Activated CD4-positive, alpha-beta memory T cell treated with anti-CD3 and anti-CD28 coated beads, Interleukin-2, amount 10 ng/mL, durations not matched to agents 7 days and 5 days (primary cell): ENCODE measurements around the gene AGAP1. TPM values are rescaled to one million over a fixed set of nuclear protein-coding genes. Genes with fewer than 3 reads are reported as not detected.

ENCODE experiments used
- CTCF ChIA-PET: fragments of 350-600 bp; sonication (Branson Sonifier 250); formaldehyde crosslinking; loops from one replicate; lab custom pipeline; 2021; ENCODE audit warnings: antibody characterized with exemption, inconsistent platforms; lab: Charles Lee
- POLR2A ChIA-PET: fragments of 350-600 bp; sonication (Branson Sonifier 250); formaldehyde crosslinking; loops from one replicate; lab custom pipeline; 2021; ENCODE audit warnings: antibody characterized with exemption; lab: Charles Lee
- DNase-seq: peaks from one replicate; pipeline ENCODE4 v3.0.0-alpha.2; 2020
- H3K27ac Mint-ChIP-seq: one replicate; pipeline ENCODE4 v1.8.0; 2021; ENCODE audit warnings: mild to moderate bottlenecking, mixed read lengths
- H3K27me3 Mint-ChIP-seq: one replicate; pipeline ENCODE4 v1.8.0; 2021; ENCODE audit warnings: mixed read lengths
- H3K36me3 Mint-ChIP-seq: one replicate; pipeline ENCODE4 v1.8.0; 2021; ENCODE audit warnings: low read depth, mixed read lengths
- H3K4me1 Mint-ChIP-seq: one replicate; pipeline ENCODE4 v1.8.0; 2021; ENCODE audit warnings: mixed read lengths
- H3K4me3 Mint-ChIP-seq: one replicate; pipeline ENCODE4 v1.8.0; 2021; ENCODE audit warnings: mild to moderate bottlenecking, mixed read lengths
- H3K9me3 Mint-ChIP-seq: one replicate; pipeline ENCODE4 v1.8.0; 2021; ENCODE audit warnings: mixed read lengths
- total RNA-seq, 2 experiments: library from RNA; stranded (reverse); gene quantifications; one replicate each; pipeline ENCODE4 v1.2.3, GENCODE V29; 2021

The AGAP1 gene
- total RNA-seq, 2 experiments from 2014 or later, result 1.1 to 1.2 TPM

DNA sequence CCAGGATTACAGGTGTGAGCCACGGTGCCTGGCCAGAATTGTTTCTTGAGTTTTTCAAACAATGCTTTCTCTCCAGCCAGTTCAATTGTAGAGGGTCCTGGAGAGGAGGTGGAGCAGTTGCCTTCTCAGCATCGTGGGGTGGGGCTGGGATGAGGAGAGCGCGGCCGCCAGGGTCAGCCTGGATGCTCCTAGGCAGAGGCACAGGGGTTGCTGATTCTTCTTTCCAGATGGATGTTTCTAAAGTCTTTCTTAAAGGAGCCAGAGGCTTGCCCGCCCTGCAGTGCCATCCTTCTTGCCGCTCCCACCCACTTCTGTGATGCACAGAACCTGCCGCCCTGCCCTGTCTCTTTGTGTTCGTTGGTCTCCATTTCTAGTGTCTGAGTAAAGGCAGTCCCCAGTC, 61.1 kb downstream of the AGAP1 start:
- Mint-ChIP-seq H3K27me3 (peaks cover 12% of the 10 kb centered on the region), H3K27ac (no peak overlapping the region), H3K36me3 (no peaks in the 10 kb centered on the region), H3K4me3 (no peak overlapping the region), H3K4me1 (no peaks in the 10 kb centered on the region), H3K9me3 (no peaks in the 10 kb centered on the region)
- no peak for DNase-seq
- CTCF ChIA-PET, result no interaction called here
- POLR2A ChIA-PET, result no interaction called here

DNA sequence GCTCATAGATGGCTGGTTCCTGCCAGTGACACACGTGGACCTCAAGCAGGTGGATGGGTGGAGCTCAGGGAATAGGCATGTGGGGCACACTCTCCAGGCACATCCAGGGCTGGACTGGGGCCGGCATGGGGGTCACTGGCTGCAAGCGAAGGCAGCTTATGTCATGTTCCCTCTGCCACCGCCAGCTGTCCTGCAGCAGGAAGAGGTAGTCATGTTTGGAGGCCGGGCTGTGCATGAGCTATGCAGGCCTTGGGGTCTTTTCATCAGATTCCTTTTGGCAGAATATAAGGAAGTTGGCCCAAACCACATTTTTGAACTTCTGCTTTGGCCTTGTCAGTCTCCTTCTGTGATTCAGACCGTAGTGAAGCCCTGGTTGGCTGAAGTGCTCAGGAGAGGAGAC, 61.5 kb downstream of the AGAP1 start:
- Mint-ChIP-seq H3K4me1 (no peaks in the 10 kb centered on the region), H3K27ac (no peak overlapping the region), H3K4me3 (no peak overlapping the region), H3K27me3 (peaks cover 14% of the 10 kb centered on the region), H3K36me3 (no peaks in the 10 kb centered on the region), H3K9me3 (no peaks in the 10 kb centered on the region)
- no peak for DNase-seq
- ChIA-PET CTCF (no interaction called here), POLR2A (no interaction called here)

DNA sequence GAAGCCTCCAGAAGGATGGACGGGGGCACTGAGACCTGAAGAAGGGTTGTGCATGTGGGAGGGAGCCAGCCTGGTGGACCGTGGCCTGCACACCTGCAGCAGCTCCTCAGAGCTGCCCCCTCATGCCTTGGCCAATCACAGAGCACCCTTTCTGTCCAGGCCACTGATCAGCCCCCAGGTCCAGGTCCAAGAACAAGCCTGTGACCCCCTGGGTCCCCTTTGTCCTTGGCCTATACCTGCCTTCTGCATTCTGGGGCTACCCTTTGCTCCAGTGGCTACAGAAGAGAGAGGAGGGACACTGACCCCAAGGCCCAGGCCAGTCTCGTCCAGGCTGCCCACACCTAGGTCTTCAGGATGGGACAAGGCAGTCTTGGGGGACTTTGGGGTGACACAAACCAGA, 62.2 kb downstream of the AGAP1 start:
- POLR2A ChIA-PET, result no interaction called here
- CTCF ChIA-PET, result no interaction called here
- Mint-ChIP-seq H3K4me3 (no peak overlapping the region), H3K4me1 (no peaks in the 10 kb centered on the region), H3K27ac (no peak overlapping the region), H3K9me3 (no peaks in the 10 kb centered on the region), H3K27me3 (peaks cover 15% of the 10 kb centered on the region), H3K36me3 (no peaks in the 10 kb centered on the region)
- DNase-seq, result no peak

DNA sequence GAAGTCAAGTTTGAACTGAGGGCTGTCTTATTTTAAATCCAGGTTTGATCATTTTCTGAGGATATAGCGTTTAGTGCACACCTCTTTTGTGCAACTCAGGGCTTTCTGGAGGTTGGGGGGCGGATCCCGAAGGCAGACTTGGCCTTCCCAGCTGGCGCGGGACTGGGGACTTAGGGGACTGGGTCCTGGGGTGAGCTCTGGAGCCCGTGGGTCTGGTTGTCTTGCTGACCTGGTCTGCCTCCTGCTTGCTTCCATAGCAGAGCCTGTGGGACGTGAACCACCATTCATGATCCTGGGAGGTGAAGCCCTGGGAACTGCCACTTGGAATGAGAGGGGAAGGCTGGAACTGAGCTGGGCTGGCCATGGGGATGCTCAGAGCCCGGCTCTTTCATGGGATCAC, 63.1 kb downstream of the AGAP1 start:
- Mint-ChIP-seq H3K4me1 (no peaks in the 10 kb centered on the region), H3K27ac (no peak overlapping the region), H3K4me3 (no peak overlapping the region), H3K36me3 (no peaks in the 10 kb centered on the region), H3K9me3 (no peaks in the 10 kb centered on the region), H3K27me3 (peaks cover 13% of the 10 kb centered on the region)
- DNase-seq, result no peak
- POLR2A ChIA-PET, result no interaction called here
- CTCF ChIA-PET, result no interaction called here

DNA sequence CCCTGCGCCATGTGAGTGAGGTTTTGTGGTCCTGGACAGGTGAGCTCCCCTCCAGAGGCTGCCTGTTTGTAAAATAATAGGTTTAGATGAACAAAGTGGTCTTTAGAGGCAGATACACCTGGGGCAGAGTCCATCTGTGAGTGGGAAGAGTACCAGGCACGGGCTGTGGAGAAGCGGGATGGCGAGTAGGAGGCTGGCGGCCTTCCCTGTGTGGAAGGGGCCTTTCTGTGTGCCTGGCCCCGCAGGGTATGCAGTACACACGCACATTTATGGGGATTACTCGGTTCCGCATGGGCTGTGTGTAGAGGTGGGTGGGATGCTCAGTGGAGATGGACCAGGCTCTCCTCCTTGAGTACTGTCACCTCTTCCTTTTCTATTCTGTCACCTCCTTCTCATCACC, 64.1 kb downstream of the AGAP1 start:
- POLR2A ChIA-PET, result no interaction called here
- H3K27me3 Mint-ChIP-seq, result peaks cover 7% of the 10 kb centered on the region
- CTCF ChIA-PET, result no interaction called here
- no peak for DNase-seq
- H3K4me3 Mint-ChIP-seq, result no peak overlapping the region
- H3K9me3 Mint-ChIP-seq, result no peaks in the 10 kb centered on the region
- no peaks in the 10 kb centered on the region for H3K36me3 Mint-ChIP-seq
- H3K4me1 Mint-ChIP-seq, result no peaks in the 10 kb centered on the region
- H3K27ac Mint-ChIP-seq, result no peak overlapping the region

DNA sequence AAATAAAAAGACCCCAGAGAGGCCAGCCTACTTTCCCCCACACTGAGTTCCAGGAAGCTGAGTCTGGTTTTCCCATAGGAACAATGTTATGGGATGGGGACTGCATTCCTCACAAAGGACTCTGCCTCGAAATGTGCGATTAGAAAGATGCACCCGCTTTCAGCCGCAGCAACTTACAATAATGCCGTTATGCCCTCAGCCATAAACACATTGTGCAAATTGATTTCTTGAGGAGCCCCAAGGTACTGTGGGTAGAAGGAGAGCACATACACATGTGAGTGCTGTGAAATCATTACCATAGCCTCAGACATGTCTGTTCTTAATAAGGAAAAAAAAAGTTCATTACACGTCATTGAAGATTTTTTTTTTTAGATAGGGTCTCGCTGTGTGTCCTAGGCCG, 64.7 kb downstream of the AGAP1 start:
- no peak for DNase-seq
- Mint-ChIP-seq H3K27me3 (peaks cover 7% of the 10 kb centered on the region), H3K36me3 (no peaks in the 10 kb centered on the region), H3K9me3 (no peaks in the 10 kb centered on the region), H3K4me3 (no peak overlapping the region), H3K27ac (no peak overlapping the region), H3K4me1 (no peaks in the 10 kb centered on the region)
- CTCF ChIA-PET, result no interaction called here
- POLR2A ChIA-PET, result no interaction called here

DNA sequence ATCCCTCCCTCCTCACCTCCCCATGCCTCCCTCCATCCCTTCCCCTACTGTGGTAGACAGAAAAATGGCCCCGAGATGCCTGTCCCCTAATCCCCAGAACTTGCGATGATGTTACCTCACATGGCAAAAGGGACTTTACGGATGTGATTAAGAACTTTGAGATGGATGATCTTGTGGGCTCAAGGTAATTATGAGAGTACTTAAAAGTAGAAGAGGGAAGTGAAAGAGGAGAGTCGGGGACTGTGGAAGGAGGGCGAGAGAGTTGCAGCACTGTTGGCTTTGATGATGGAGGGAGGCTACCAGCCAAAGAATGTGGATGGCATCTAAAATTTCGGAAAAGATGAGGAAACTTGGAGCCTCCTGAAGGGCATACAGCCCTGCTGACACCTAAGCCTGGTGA, 66.5 kb downstream of the AGAP1 start:
- no peak overlapping the region for H3K4me3 Mint-ChIP-seq
- H3K27ac Mint-ChIP-seq, result no peak overlapping the region
- ChIA-PET CTCF (no interaction called here), POLR2A (no interaction called here)
- H3K36me3 Mint-ChIP-seq, result no peaks in the 10 kb centered on the region
- no peak for DNase-seq
- H3K4me1 Mint-ChIP-seq, result no peaks in the 10 kb centered on the region
- no peaks in the 10 kb centered on the region for H3K9me3 Mint-ChIP-seq
- H3K27me3 Mint-ChIP-seq, result peaks cover 7% of the 10 kb centered on the region

DNA sequence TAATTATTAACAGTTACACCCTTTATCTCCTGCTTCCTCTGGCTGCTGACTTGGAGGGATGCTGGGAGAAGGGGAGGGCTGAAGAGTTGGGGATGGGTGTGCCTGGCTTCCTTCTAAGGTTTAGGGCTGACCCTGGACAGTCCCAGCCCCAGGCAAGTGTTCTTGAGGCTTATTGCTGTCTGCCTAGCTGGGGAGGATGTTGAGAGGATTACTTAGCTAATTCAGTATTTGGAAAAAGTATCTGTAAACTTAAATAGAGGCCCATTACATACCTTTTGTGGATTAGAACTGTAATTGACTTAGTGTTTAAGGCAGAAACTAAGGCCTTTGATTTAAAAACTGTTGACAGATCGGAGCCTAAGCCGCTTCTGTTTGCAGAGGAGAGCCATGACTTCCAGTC, 67.6 kb downstream of the AGAP1 start:
- no peak for DNase-seq
- Mint-ChIP-seq H3K4me3 (no peak overlapping the region), H3K9me3 (no peaks in the 10 kb centered on the region), H3K36me3 (no peaks in the 10 kb centered on the region), H3K27me3 (peaks cover 5% of the 10 kb centered on the region), H3K27ac (no peak overlapping the region), H3K4me1 (peaks cover under 1% of the 10 kb centered on the region)
- CTCF ChIA-PET, result no interaction called here
- POLR2A ChIA-PET, result no interaction called here

DNA sequence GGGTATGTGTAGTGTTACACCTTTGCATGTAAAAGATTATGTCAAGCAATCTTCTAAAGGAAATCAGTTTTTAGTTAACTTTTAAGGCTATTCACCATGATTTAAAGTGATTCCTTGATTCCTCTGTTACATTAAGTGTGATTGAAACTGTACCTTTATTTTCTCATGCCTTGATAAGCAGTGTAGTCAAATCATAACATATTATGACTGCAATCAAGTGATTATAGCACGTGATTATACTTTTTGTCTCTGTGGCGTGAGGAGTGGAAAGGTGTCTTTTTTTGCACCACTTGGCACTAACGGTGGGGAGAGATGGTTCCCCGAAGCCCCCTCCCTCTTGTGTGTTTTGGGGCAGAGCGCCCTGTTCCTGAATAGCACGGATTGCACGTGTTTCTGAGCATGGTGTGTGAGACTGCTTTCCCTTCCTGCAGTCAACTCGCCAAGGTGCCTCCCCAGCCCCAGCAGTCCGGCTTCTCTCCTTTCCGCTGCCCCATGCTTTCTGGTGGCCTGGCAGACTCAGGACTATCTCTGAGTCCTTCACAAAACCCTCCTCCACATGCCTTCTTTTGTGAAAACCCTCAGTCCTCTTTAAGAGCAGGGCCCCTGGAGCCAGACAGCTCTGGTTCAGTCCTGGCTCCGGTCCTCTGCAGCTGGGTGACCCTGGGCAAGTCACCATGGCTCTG, 68.4 kb downstream of the AGAP1 start:
- no peak for DNase-seq
- POLR2A ChIA-PET, result no interaction called here
- H3K4me3 Mint-ChIP-seq, result no peak overlapping the region
- no peaks in the 10 kb centered on the region for H3K36me3 Mint-ChIP-seq
- no peaks in the 10 kb centered on the region for H3K9me3 Mint-ChIP-seq
- H3K4me1 Mint-ChIP-seq, result peaks cover 2% of the 10 kb centered on the region
- CTCF ChIA-PET, result no interaction called here
- H3K27ac Mint-ChIP-seq, result no peak overlapping the region
- peaks cover 5% of the 10 kb centered on the region for H3K27me3 Mint-ChIP-seq

DNA sequence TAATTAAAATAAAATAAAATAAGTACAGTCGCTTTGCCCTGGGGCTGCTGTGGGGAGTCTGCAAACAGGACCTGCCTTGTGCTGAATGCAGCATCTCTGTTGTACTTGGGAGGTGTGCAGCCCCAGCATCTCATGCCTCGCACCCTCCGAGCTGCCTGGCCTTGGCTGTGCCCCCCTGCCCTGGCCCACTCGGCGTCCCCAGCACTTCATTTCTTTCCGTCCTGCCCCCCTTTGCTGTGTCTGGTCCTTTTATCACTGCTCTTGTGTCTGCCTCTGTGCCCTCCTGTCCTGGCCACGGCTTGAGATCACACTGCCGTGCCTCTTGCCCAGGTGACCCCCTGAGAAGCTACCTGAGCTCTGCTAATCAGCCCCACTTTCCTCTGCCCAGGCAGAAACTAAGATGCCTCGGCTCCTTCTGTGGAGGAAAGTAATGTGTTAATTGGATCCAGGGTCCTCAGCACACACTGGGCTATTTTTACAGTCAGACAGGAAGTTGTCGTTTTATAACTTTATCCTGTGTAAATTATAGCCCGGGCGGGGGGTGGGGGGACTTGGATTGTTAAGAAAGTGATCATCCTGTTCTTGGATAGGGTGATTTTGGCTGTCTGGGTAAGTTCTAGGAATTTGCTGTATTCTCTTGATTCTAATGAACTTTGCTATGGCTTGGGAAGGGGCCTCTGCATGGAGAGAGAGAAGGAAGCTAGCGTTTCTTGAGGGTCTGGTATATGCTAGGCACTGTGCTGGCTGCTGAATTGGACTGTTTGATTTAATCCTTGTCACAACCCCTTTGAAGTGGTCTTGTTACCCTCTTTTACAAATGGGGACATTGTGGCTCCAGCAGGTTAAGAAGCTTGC, 69.4 kb downstream of the AGAP1 start:
- DNase-seq, result no peak
- ChIA-PET CTCF (no interaction called here), POLR2A (no interaction called here)
- Mint-ChIP-seq H3K27ac (no peak overlapping the region), H3K4me3 (no peak overlapping the region), H3K36me3 (no peaks in the 10 kb centered on the region), H3K9me3 (no peaks in the 10 kb centered on the region), H3K27me3 (peaks cover 5% of the 10 kb centered on the region), H3K4me1 (peaks cover 2% of the 10 kb centered on the region)

DNA sequence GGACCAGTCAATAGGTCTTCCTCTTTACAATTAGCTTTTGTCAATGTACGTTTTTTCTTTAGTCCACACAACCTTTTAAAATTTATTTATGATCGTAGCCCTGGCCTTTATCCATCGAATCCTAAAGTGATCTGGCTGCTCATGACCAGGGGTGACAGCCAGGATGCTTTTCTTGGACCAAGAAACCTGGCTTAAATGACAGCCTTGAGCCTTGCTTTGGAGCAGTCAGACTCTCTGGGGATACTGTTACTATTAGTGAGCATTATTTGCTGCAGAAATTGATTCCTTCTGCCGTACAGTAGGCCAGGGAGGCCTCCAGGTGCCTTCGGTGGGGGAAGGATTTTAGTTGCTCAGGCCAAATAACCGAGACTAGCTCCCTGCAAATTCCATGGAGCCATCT, 70.2 kb downstream of the AGAP1 start:
- DNase-seq, result no peak
- Mint-ChIP-seq H3K4me3 (no peak overlapping the region), H3K36me3 (no peaks in the 10 kb centered on the region), H3K27me3 (peaks cover 5% of the 10 kb centered on the region), H3K4me1 (peaks cover 2% of the 10 kb centered on the region), H3K27ac (no peak overlapping the region), H3K9me3 (no peaks in the 10 kb centered on the region)
- ChIA-PET POLR2A (no interaction called here), CTCF (no interaction called here)

DNA sequence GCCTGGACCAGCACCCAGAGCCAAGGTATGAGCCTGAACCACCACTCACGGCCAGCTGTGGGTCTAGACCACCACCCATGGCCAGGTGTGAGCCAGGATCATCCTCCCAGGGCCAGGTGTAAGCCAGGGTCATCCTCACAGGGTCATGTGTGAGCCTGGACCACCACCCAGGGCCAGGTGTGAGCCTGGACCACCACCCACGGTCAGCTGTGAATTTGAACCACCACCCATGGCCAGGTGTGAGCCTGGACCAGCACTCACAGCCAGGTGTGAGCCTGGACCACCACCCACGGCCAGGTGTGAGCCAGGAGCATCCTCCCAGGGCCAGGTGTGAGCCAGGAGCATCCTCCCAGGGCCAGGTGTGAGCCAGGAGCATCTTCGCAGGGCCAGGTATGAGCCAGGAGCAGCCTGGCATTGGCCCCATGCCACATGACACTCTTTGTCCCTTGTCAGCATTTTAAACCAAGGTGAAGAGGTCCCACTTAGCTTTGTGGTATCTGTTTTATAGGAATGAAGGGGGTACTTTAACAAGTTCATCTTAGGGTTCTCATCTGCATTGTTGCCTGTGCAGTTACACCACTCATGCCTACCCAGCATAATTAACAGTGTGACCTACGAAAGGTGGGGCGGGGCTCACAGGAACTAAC, 71.2 kb downstream of the AGAP1 start:
- Mint-ChIP-seq H3K9me3 (no peaks in the 10 kb centered on the region), H3K4me3 (no peak overlapping the region), H3K36me3 (no peaks in the 10 kb centered on the region), H3K4me1 (peaks cover 2% of the 10 kb centered on the region), H3K27me3 (peaks cover 5% of the 10 kb centered on the region), H3K27ac (no peak overlapping the region)
- DNase-seq, result no peak
- ChIA-PET POLR2A (no interaction called here), CTCF (no interaction called here)

DNA sequence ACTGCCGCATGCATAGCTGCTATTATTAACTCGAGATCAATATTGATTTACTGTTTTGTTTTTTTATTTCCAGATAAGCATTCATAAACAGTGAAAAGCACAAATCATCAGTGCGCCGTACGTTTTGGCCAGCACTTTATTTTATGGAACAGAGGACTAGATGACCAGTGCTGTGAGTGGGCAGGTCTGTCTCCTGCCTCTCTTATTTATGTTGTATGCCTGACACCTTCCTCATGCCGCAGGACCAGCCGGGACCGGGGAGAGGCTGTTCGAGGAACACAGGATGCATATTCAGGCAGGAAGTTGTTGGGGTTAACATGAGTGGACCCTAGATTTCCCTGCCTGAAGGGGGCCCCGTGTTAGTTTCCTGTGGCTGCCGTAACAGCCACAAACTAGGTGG, 72.6 kb downstream of the AGAP1 start:
- H3K27me3 Mint-ChIP-seq, result peaks cover 2% of the 10 kb centered on the region
- H3K9me3 Mint-ChIP-seq, result no peaks in the 10 kb centered on the region
- DNase-seq, result no peak
- no peak overlapping the region for H3K27ac Mint-ChIP-seq
- H3K36me3 Mint-ChIP-seq, result no peaks in the 10 kb centered on the region
- no peak overlapping the region for H3K4me3 Mint-ChIP-seq
- CTCF ChIA-PET, result interaction anchor here (1.4 kb wide), 1 partner anchor 27 kb away, joined by 3 read pairs; no protein-coding TSS in a partner anchor
- POLR2A ChIA-PET, result no interaction called here
- peaks cover 2% of the 10 kb centered on the region for H3K4me1 Mint-ChIP-seq
